ENCODE data around the gene PIGZ. TPM values are rescaled to one million over a fixed set of nuclear protein-coding genes. Genes with fewer than 3 reads are reported as not detected.

The PIGZ gene
- total RNA-seq, 1 donor from 2014 or later = 4.7 TPM

- Mint-ChIP-seq H3K27me3 (peaks cover 7% of the 10 kb centered on the region), H3K36me3 (ENCODE audit: insufficient read depth) (peaks cover 3% of the 10 kb centered on the region), H3K27ac (no peak overlapping the region), H3K4me1 (ENCODE audit: low read depth) (peaks cover 3% of the 10 kb centered on the region), H3K4me3 (ENCODE audit: low read depth) (no peak overlapping the region), H3K9me3 (ENCODE audit: low read depth) (peaks cover 10% of the 10 kb centered on the region)
- DNase-seq (ENCODE audit: low spot score, unreplicated experiment) = no peak
- no peak for TF ChIP-seq CTCF (IDR thresholded peaks at IDR 0.05; ENCODE audit: unreplicated experiment)
Measured at GRCh38 chr3:196983186-196983585, 14.6 kb upstream of the PIGZ start.

DNA sequence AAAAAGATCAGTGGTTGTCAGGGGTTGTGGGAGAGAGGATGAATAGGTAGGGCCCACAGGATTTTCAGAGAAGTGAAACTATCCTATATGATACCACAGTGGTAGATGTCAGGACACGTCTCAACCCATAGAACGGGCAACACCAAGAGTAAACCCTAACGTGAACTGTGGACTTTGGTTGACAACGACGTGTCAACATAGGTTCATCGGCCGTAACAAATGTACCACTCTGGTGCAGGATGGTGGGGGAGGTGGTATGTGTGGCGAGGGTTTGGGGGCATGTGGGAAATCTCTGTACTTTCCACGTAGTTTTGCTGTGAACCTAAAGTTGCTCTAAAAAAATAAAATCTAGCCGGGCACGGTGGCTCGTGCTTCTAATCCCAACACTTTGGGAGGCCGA lies 13.0 kb upstream of the PIGZ start:
- TF ChIP-seq CTCF (IDR thresholded peaks at IDR 0.05; ENCODE audit: unreplicated experiment) = no peak
- peaks cover 3% of the 10 kb centered on the region for H3K36me3 Mint-ChIP-seq (ENCODE audit: insufficient read depth)
- no peak for DNase-seq (ENCODE audit: low spot score, unreplicated experiment)
- H3K27ac Mint-ChIP-seq = no peak overlapping the region
- no peaks in the 10 kb centered on the region for H3K4me1 Mint-ChIP-seq (ENCODE audit: low read depth)
- peaks cover 10% of the 10 kb centered on the region for H3K9me3 Mint-ChIP-seq (ENCODE audit: low read depth)
- H3K27me3 Mint-ChIP-seq = peaks cover 11% of the 10 kb centered on the region
- no peak overlapping the region for H3K4me3 Mint-ChIP-seq (ENCODE audit: low read depth)

DNA sequence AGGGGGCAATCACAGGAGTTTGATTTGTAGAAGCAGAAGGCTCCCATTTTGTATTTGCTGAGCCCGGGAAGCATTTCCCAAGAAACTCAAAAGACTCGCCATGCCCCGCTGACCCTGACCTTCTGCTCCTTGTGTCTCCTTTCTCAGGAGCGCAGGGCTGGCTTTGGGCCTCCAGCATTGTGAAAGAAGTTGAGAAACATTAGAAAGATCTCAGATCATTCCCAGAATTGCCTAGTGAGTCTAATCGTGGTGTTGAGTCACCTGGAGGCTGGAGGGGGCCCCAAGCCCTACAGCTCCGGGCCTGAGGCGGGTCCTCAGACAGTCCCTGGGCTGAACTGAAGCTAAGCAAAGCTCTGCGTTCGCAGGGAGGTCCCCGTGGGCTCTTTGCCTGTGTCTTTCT lies 10.9 kb upstream of the PIGZ start:
- Mint-ChIP-seq H3K27ac (no peak overlapping the region), H3K4me1 (ENCODE audit: low read depth) (no peaks in the 10 kb centered on the region), H3K36me3 (ENCODE audit: insufficient read depth) (peaks cover 3% of the 10 kb centered on the region), H3K9me3 (ENCODE audit: low read depth) (peaks cover 10% of the 10 kb centered on the region), H3K27me3 (peaks cover 20% of the 10 kb centered on the region), H3K4me3 (ENCODE audit: low read depth) (no peak overlapping the region)
- no peak for TF ChIP-seq CTCF (IDR thresholded peaks at IDR 0.05; ENCODE audit: unreplicated experiment)
- DNase-seq (ENCODE audit: low spot score, unreplicated experiment) = no peak

DNA sequence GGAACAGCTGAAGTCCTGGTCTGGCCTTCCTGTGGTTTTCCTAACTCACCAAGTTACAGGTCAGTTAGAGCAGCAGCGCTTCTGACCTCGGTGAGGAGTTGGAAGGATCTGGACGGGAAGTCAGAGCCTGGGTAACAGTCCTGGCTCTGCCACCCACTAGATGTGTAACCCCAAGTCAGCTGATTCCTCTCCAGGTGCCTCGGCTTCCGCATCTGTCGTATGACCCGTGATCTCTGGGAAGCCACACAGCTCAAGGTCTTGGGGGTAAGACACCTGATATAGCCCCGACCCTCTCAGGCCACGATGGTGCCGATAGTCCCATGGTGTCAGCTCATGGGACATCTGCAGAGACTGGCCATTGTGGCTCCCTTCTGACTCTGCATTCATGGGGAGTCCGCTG lies 8.3 kb upstream of the PIGZ start:
- DNase-seq (ENCODE audit: low spot score, unreplicated experiment) = no peak
- Mint-ChIP-seq H3K4me1 (ENCODE audit: low read depth) (no peaks in the 10 kb centered on the region), H3K27ac (no peak overlapping the region), H3K27me3 (peaks cover 21% of the 10 kb centered on the region), H3K36me3 (ENCODE audit: insufficient read depth) (peaks cover 3% of the 10 kb centered on the region), H3K9me3 (ENCODE audit: low read depth) (peaks cover 4% of the 10 kb centered on the region), H3K4me3 (ENCODE audit: low read depth) (no peak overlapping the region)
- no peak for TF ChIP-seq CTCF (IDR thresholded peaks at IDR 0.05; ENCODE audit: unreplicated experiment)

DNA sequence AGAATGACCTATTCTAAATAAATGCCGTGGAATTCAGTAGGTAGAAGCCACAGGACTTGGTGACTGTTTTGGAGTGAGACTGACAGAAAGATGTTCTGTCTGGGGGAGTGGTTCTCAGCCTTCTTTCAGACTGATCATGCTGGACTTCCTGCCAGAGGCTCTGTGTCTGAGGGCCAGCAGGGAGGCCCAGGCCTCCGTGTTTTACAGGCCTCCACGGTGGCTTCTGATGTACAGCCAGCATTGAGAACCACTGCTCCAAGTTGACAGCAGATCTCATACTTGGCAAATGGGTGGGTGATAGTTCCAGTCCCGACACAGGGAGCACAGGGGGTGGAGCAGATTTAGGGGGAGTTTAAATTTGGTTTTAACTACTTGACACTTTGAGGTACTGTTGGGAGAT lies 6.7 kb upstream of the PIGZ start:
- Mint-ChIP-seq H3K36me3 (ENCODE audit: insufficient read depth) (no peaks in the 10 kb centered on the region), H3K27ac (no peak overlapping the region), H3K4me3 (ENCODE audit: low read depth) (no peak overlapping the region), H3K27me3 (peaks cover 30% of the 10 kb centered on the region), H3K9me3 (ENCODE audit: low read depth) (no peaks in the 10 kb centered on the region), H3K4me1 (ENCODE audit: low read depth) (no peaks in the 10 kb centered on the region)
- TF ChIP-seq CTCF (IDR thresholded peaks at IDR 0.05; ENCODE audit: unreplicated experiment) = no peak
- DNase-seq (ENCODE audit: low spot score, unreplicated experiment) = no peak
